GM18907 (cell line): ENCODE measurements around the gene CETP.
"Not testable (repeated sequence)": the region's sequence is repeated elsewhere in the genome, so short reads cannot be mapped to it uniquely, and the experiment has no call there.

Experiments used
- ATAC-seq: cut with Tn5 transposase; IDR thresholded peaks from one replicate; pipeline ENCODE4 v1.9.1; 2021; ENCODE audit warnings: mild to moderate bottlenecking, moderate library complexity; ENCODE audit not compliant: unreplicated experiment

CETP gene

DNA sequence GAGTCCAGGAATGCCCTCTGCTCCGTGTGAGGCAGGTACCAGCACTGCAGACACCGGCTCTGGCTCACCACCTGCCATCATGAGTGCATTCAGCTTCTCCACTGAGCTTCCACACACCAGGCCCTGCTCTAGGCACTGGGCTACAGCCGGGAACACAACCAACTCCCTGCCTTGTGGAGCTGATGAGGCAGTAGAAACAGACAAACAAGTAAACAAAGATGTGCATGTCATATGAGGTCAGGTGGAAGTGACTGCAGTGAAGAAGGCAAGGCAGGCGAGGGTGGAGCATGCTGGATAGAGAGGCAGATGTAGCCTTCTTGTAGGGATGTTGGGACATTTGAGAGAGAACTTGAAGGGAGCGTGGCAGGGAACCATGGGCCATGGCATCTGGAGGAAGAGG lies 32.6 kb downstream of the CETP start:
- ATAC-seq = no peak

DNA sequence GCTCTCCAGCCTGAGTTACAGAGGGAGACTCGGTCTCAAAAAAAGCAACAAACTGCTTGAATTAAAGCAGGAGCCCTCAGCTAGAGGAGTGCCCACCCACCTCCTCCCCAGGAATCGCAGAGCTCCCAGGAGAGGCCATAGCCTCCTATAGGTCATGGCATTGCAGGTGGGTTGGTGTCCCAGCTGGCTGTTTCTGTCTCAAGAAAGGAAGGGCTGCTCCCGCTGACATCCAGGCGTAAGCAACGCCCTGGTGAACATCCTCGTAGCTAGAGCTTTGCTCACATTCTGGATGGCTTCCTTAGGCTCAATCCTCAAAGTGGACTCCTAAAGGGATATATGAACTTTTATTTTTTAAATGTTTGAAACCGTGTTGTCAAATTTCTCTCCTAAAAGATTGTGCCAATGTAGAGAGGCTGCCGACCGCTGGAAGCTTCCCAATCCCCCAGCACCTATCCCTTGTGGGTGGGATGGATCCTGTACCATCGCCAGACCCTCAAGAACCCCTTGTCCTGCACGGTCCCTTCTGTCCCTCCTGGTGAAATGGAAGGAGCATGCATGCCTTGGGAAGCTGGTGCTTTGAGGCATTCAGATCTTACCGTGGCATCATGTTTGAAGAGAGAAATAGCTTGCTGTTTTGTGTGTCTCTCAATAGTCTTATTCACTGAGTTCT lies 33.5 kb downstream of the CETP start:
- ATAC-seq = no peak

DNA sequence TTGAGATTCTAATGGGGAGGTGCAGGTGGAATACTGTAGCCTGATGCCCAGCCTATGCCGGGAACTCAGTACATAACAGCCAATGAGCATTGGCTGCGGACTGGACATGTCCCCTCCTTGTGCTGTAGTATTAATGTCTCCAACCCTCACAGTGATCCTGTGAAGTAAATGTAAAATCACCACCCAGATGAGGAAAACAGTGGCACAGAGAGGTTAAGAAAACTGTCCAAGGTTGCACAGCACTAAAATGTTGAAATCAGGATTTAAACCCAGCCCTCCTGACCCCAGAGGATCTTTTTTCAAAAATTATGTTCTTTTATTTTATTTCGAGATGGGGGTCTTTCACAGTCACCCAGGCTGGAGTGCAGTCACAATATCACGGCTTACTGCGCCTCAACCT lies 35.5 kb downstream of the CETP start:
- no peak for ATAC-seq

DNA sequence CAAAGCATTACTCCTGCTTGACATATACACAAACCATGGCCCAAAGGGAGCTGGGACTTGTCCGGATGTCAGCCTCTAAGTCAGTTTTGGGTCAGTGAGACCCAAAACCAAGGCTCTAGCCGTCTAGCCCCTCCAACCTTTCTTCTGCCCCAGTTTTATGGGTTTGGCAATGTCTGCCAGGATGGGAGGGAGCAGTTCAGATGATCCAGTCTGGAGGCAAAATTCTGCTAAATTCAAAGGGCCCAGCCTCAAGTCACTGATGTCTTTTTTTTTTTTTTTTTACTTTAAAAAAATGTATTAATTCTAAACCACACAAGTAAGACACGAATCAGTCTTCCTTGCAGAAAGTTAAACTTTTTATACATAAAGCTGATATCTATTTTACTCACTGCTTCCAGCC lies 36.2 kb downstream of the CETP start:
- no peak for ATAC-seq

DNA sequence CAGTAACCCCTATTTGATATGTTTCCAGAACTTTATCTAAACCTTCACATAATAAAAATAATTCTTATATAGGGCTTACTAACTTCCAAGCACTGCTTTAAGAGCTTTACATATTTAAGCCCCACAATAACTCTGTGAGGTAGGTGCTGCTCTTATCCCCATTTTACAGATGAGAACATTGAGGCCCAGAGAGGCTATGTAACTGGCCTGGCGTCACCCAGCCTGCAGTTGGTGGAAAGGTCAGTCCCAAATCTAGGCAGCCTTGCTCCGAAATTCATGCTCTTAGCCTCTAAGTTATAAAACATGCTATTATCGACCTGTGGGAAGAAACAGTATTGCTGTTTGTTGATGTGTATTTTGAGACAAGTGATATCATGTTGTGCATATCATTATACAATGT lies 36.6 kb downstream of the CETP start:
- no peak for ATAC-seq

DNA sequence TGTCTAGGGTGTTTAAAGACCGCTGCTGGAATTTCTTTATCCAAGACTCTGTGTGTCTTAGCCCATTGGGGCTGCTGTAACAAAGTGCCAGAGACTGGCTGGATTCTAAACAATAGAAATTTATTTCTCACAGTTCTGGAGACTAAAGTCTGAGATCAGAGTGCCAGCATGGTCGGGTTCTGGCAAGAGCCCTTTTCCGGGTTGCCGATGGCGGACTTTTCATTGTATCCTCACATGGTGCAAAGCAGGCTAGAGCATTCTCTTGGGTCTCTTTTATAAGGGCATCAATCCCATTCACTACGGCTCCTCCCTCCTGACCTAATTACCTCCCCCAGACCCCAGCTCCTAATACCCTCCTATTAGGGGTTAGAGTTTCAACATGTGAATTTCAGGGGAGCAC lies 37.1 kb downstream of the CETP start:
- ATAC-seq = no peak

DNA sequence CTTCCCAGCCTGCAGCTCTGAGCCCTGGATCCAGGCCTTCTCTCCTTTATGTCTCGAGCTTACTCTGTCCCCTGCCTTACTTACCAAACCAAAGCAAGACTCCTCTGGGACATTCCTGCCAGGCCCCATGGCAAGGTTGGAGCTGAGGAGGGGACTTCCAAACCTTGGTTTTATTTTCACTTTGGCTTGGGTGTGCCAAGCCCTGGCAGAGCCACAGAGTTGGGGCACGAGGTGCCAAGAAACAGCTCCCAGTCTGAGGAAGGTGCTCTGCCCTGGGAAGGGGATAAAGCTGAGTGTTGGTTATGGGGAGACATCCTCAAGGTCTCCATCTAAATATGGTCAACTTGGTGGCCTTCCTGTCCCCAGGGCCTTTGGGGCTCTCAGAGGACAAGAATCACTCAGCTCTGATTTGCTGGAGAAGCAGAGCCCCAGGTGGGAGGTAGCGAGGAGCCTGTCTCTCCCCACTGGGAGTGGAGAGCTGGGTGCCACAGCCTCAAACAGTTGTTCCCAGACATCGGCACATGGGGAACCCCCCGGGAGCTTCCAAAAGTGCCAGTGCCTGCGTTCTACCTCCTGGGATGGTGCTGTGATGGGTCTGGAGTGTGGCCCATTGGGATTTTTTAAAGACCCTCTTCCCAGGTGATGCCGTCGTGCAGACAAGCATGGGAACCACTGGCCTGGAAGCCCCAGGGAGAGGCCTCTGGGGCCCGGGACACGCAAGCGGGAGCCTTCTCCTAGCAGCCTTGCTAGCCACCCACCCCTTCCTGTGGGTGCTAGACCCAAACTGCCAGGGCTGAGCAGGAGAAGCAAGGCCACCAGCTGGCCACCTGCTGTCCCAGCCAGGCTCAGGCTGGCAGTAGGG lies 37.9 kb downstream of the CETP start:
- peak; percentile 36 for ATAC-seq

DNA sequence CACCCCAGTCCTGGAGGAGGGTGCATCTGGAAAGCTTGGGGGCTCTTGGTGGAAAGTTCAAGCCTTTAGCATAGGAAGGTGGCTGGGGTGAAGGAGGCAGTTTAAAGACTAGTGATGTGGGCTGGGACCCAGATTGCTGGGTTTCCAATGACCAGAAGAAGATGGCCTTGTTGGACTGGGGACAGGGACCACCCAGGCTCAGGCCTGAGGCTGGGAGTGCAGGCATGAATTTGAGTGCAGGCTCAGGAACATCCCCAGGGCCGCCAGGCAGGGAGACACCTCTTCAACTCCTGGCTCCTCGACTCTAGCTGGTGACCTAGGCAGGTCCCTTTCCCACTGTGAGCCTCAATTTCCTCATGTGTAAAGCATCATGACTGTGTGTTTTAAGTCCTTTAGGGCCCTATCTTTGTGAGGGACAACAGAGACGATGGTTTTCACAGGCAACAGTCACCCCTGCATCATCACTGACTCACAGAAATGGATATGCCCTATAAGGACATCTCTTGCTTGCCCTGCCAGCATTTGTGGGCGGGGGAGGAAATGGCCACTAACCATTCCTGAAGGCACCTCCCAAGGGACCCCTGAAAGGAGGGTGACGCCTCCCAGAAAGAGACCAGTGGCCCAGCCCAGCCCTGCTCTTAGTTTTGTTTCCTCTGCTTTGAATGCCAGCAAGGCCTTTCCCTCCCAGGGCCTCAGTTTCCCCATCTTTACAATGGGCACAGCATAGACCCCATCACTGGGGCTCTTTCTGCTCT lies 38.7 kb downstream of the CETP start:
- ATAC-seq = peak; percentile 60

DNA sequence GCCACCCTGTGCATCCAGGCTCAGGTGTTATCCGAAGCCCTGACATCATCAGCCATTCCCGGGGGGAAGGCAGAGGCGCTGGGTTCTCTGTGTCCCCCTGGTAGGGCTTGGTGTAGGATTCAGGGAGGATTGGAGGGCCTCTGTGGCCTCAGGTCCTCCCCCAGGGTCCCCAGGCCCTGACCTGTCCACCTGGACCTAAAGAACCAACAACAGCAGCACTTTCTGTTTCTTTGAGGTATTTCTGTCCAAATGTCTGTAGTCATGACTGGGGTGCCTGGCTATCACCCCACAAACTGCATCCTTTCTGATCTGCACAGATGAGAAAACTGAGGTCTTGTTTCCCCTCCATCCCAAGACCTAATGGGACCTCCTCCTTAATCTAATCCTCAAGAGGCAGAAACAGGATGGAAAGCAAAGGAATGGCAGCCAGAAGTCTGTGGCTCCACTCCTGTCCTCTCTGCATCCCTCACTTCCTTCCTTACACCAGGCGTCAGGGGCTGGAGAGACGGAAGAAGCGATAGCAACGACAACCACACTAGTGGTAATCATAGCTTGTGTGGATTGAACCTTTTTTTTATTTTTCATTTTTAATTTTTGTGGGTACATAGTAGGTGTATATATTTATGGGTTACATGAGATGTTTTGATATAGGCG lies 39.4 kb downstream of the CETP start:
- no peak for ATAC-seq

DNA sequence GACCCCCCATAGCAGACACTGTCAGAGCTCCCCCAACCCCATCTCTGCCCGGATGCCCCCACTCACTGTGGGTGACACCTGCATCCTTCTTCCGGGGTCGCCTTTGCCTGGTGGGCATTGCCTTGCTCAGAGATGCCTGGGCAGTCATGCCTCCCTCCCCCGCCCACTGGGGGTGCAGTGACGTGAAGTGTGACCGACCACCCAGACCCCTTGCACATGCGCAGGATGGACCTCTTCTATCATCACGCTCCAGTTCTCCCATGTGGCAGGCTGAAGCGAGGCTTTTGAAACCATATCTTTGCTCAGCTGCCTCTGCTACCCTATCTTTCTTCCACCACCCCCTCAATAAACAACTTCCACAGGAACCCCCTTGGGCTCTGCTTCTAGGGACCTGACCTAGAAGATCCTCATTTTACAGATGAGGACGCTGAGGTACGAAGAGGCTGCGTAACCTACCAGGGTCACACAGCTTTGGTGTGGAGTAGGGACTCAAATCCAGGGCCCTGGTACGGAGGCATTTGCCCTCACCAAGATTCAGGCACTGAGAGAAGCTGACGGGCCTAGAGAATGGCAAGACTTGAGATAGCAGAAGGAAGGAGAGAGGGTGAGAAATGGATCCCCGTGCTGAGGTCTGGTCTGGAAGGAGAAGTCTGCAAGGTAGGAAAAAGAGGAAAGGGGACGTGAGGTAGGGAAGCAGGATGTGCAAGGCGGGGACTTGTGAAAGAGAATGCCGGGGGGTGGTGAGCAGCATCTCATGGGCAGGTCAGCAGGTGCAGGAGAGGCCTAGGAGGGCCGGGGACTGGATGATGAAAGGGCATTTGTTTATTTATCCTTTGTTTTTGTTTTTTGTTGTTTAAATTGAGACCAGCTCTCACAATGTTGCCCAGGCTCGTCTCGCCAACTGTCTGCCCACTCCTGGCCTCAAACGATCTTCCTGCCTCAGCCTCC lies 42.0 kb downstream of the CETP start:
- no peak for ATAC-seq

DNA sequence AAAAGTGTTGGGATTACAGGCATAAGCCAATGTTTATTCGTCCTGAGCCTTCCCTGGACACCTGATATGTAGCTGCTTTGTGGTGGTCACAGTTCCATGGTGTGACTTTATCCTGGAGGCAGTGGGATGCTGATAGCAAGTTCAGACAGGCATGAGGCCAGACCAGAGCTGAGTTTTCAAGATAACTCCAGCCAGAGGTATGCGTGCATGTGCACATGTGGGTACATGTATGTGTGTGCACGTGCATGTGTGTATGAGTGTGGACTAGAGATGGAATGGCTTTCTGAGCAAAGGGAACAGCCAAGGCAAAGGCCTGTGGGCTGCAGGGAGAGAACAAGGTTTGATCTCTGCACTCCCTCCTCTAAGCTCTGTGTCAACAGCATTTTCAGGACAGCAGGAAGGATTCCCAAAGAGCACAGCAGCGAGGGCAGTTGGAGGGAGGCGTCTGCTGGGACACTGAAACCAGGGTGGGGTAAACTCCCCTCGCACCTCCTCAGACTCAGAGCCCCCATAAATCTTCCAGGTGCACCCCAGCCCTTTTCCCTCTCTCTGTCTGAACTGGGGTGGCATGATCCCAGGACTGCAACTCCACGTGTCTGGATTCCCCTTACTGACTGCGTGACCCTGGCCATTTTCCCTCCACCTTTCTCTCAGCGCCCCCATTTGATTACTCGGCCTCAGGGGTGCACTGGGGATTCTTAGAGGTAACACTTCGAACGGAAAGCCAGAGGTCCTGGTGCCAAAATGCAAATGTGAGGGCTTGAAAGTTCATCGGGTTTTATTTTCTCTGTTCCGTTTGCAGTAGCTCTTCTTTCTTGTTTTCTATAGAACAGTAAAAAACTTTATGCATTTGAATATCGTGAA lies 42.9 kb downstream of the CETP start:
- no peak for ATAC-seq

DNA sequence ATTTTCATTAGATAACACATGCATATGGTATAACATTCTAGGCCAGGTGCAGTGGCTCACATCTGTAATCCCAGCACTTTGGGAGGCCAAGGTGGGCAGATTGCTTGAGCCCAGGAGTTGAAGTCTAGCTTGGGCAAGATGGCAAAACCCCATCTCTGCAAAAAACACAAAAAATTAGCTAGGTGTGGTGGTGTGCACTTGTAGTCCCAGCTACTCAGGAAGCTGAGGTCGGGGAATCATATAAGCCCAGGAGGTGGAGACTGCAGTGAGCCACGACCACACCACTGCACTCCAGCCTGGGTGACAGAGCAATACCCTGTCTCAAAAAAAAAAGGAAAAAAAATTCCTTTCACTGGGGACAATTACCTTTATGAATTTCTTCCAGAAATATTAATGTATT lies 43.8 kb downstream of the CETP start:
- ATAC-seq = not testable (repeated sequence)

DNA sequence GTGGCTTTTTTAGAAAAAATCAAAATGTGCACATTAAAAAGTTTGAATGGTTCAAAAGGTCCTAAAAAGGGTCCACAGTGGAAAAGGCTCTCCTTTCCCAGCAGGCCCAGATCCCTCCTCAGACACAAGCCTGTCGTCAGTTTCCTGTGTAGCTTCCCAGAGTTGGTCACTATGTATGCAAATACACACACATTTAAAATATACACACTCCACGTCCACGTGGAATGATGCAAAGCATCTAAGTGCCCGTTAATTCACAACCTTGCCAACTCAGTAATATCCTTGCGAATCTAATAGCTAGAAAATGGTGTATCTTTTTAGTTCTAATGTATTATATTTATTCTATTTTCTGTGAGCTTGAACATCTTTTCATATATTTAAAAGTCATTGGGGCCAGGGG lies 45.3 kb downstream of the CETP start:
- no peak for ATAC-seq

DNA sequence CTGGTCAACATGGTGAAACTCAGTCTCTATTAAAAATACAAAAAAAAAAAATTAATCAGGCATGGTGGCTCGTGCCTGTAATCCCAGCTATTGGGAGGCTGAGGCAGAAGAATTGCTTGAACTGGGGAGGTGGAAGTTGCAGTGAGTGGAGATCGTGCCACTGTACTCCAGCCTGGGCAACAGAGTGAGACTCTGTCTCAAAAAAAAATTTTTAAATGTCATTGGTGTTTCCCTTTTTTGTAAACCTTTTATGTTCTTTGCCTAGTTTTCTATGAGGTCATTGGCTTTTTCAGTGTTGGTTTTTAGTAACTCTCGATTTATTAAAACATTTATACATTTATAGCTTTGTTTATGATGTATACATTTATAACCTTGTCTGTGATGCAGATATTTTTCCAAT lies 45.8 kb downstream of the CETP start:
- ATAC-seq = no peak

DNA sequence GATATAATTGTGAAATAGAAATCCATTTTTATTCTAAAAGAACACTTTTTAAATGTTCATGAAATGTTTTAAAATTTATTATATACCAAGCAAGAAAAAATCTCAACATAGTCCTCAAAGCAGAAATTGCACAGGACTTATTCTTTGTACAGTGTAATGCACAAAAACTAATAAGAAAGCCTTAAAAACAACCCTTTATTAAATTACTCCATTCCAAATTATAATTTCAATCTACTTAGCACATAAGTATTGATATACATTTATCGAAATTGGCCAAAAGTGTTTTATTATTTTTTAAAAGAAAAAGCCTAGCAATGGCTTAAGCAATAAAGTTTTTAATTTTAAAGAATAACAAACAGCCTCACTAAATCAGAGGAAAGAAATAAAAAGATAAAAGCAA lies 46.7 kb downstream of the CETP start:
- no peak for ATAC-seq

DNA sequence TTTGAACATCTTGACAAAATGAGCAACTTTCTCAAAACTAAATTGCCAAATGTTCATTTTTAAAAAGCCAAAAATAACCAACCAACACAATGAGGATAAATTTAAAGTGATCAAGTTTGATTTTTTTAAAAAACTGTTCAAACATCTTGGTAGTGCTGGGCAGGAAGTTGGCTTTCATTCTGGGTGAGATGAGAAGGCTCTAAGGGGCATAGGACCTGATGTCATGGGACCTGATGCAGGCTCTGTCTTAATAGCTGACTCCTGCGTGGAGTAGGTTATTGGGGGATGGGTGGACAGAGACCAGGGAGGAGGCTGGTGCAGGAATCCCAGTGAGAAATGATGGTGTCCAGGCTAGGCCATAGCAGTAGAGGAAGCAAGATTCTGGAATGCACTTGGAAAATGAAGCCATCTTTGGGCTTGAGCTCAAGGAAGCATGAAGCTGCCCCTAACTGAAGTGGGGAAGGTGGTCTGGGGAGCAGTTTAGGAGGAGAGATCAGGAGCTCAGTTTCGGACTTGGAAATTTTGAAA lies 48.0 kb downstream of the CETP start:
- no peak for ATAC-seq

DNA sequence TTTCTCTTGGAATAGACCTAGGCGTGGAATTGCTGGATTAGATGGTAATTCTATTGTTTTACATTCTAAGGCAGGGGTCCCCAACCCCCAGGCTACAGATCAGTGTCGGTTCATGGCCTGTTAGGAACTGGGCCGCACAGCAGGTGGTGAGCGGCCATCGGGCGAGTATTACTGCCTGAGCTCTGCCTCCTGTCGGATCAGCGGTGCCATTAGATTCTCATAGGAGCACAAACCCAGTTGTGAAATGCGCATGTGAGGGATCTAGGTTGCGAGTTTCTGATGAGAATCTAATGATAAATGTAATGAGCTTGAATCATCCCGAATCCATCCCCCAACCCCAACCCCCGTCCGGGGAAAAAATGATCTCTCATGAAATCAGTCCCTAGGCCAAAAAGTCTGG lies 50.6 kb downstream of the CETP start:
- no peak for ATAC-seq

DNA sequence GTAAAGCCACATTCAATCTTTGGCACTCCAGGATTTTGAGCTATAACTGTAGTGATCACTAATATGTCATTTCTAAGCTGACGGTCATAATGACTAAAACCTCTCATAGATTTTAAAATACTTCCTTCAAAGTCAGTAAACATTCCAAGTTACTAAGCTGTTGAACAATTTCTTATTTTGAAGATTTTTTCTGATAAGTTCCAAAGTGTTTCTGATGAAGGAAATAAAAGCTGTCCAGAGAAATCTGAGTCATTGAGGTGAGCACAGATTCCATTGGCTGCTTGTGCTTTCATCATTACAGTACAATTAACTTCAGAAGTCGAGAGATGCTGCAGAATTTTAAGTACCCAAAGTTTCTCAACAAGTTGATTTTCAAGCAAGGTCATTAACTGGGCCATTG lies 51.5 kb downstream of the CETP start:
- no peak for ATAC-seq

DNA sequence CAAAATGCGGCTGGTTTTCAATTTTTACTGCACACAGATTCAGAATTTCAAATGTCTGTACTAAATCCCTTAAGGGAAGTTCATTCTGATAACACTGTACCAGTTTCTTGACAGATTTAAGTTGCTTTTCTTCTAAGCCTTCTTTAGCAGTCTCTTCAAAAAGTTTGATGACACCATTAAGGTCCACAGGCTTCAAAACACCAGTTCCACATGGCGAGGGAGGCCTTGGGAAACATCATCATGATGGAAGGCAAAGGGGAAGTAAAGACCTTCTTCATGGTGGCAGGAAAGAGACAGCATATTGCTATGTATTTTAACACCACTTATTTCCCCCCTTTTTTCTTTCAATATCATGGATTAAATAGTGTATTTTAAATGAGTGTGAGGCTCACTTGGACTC lies 52.2 kb downstream of the CETP start:
- no peak for ATAC-seq
